DND-41 (cell line): ENCODE results near the gene GNB1L.

Experiments used
- ATAC-seq: fragments of 200-7000 bp; cut with Tn5 transposase; 3 replicates; pipeline ENCODE4 v1.9.1; 2021; ENCODE audit warnings: low read depth; ENCODE audit not compliant: insufficient read depth
- DNase-seq: peaks from one replicate; pipeline ENCODE4 v3.0.0-alpha.2; 2020
- H2AFZ ChIP-seq: 2 replicates; pipeline ENCODE4 v1.6.0; 2012; ENCODE audit warnings: low read depth, low read length
- H3K27ac ChIP-seq: 2 replicates; pipeline ENCODE4 v1.5.1; 2012; ENCODE audit warnings: low read length, inconsistent platforms
- H3K27me3 ChIP-seq: fragments of 200-600 bp; sonication (generic); 2 replicates; pipeline ENCODE4 v1.6.0; 2012; ENCODE audit warnings: low read length, mild to moderate bottlenecking, inconsistent platforms; ENCODE audit not compliant: insufficient read depth, poor library complexity
- H3K36me3 ChIP-seq: 2 replicates; pipeline ENCODE4 v1.5.1; 2012; ENCODE audit warnings: low read length, inconsistent platforms; ENCODE audit not compliant: insufficient read depth
- H3K4me1 ChIP-seq: 2 replicates; pipeline ENCODE4 v1.5.1; 2012; ENCODE audit warnings: mild to moderate bottlenecking, low read length; ENCODE audit not compliant: insufficient read depth
- H3K4me2 ChIP-seq: 2 replicates; pipeline ENCODE4 v1.6.0; 2012; ENCODE audit warnings: mild to moderate bottlenecking, moderate library complexity, low read length, inconsistent platforms; ENCODE audit not compliant: insufficient read depth
- H3K4me3 ChIP-seq, 2 experiments: fragments of 200-600 bp in 1 of 2; shearing (Covaris generic) in 1 of 2; 2 replicates each; pipeline ENCODE4 v1.5.1; 2012 to 2016; ENCODE audit warnings: inconsistent platforms in 2 of 2, low read length in 2 of 2, mild to moderate bottlenecking in 2 of 2, low read depth in 1 of 2, moderate library complexity in 1 of 2
- H3K79me2 ChIP-seq: 2 replicates; pipeline ENCODE4 v1.6.0; 2012; ENCODE audit warnings: low read length, inconsistent platforms; ENCODE audit not compliant: insufficient read depth
- H3K9ac ChIP-seq: 2 replicates; pipeline ENCODE4 v1.6.0; 2012; ENCODE audit warnings: low read depth, mild to moderate bottlenecking, inconsistent platforms, low read length, moderate library complexity
- H3K9me3 ChIP-seq: 2 replicates; pipeline ENCODE4 v1.5.1; 2012; ENCODE audit warnings: low read length, moderate library complexity, mild to moderate bottlenecking, inconsistent platforms; ENCODE audit not compliant: insufficient read depth, severe bottlenecking
- H4K20me1 ChIP-seq: 2 replicates; pipeline ENCODE4 v1.6.0; 2012; ENCODE audit warnings: low read length; ENCODE audit not compliant: insufficient read depth
- EZH2 ChIP-seq: IDR thresholded peaks from 3 replicates; pipeline ENCODE4 v1.6.1; 2012; ENCODE audit warnings: borderline replicate concordance, low read depth, mild to moderate bottlenecking, moderate library complexity, low read length, inconsistent platforms; ENCODE audit not compliant: severe bottlenecking
- TF ChIP-seq, protein P1 (sequence below): IDR thresholded peaks from 2 replicates; pipeline ENCODE4 v1.5.1; 2012; ENCODE audit warnings: borderline replicate concordance, low read length, moderate library complexity, mild to moderate bottlenecking; ENCODE audit not compliant: poor library complexity, severe bottlenecking; ENCODE audit errors: extremely low read depth

GNB1L gene

DNA sequence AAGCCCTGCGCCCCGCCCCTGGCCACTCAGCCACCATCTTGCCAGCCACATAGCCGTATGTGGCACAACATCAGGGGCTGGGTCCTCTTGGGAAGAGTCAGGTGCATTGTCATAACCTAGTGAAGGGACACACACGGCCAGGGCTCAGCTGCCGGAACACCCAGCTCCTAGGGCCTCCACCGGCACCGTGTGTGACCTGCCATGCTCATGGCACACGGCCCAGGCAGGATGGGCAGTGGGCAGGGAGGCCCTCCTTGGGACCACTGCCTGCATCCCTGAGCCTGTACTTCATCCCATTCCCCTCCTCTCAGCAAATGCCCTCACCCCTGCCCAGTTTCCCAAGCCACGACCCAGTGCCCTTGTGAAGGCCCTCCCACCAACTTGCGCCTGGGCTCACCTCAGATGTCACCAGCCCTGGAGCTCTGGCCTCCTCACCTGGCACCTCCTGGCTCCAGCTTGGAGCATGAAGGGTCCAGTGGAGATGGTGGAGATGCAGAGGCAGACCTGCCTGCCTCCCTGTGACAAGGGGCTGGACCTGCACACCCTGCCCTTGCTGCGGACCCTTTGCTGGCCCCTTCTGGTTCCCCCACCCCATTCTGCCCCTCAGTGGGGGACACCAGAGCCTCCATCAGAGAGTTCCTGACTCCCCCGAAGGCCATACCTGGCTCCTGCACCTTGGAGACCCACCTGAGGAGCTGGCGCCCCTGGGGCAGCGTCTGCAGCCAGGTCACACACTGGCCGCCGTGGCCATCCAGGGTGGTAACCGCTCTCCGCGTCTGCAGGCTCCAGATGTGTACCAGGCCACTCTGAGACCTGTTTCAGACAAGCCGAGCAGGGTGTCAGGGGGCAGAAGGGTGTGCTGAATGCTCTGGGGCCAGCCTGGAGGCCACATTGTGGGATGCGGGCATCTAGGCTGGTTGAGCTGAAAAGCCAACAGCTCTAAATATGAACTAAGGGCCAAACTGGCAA is 34.5 kb downstream of the GNB1L start:
- H3K4me2 ChIP-seq, result no peak overlapping the region
- H3K9me3 ChIP-seq, result no peaks in the 10 kb centered on the region
- H3K4me1 ChIP-seq, result no peaks in the 10 kb centered on the region
- TF ChIP-seq, protein P1, sequence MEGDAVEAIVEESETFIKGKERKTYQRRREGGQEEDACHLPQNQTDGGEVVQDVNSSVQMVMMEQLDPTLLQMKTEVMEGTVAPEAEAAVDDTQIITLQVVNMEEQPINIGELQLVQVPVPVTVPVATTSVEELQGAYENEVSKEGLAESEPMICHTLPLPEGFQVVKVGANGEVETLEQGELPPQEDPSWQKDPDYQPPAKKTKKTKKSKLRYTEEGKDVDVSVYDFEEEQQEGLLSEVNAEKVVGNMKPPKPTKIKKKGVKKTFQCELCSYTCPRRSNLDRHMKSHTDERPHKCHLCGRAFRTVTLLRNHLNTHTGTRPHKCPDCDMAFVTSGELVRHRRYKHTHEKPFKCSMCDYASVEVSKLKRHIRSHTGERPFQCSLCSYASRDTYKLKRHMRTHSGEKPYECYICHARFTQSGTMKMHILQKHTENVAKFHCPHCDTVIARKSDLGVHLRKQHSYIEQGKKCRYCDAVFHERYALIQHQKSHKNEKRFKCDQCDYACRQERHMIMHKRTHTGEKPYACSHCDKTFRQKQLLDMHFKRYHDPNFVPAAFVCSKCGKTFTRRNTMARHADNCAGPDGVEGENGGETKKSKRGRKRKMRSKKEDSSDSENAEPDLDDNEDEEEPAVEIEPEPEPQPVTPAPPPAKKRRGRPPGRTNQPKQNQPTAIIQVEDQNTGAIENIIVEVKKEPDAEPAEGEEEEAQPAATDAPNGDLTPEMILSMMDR, result no peak
- no peak for TF ChIP-seq EZH2
- H3K27me3 ChIP-seq, result no peaks in the 10 kb centered on the region
- no peak overlapping the region for H2AFZ ChIP-seq
- H3K79me2 ChIP-seq, result peaks cover 21% of the 10 kb centered on the region
- H3K4me3 ChIP-seq, result no peak overlapping the region
- no peak overlapping the region for H3K9ac ChIP-seq
- no peak overlapping the region for H3K27ac ChIP-seq
- H4K20me1 ChIP-seq, result peaks cover 47% of the 10 kb centered on the region
- ATAC-seq (no peak), DNase-seq (peak; percentile 2)
- H3K36me3 ChIP-seq, result peaks cover 46% of the 10 kb centered on the region

DNA sequence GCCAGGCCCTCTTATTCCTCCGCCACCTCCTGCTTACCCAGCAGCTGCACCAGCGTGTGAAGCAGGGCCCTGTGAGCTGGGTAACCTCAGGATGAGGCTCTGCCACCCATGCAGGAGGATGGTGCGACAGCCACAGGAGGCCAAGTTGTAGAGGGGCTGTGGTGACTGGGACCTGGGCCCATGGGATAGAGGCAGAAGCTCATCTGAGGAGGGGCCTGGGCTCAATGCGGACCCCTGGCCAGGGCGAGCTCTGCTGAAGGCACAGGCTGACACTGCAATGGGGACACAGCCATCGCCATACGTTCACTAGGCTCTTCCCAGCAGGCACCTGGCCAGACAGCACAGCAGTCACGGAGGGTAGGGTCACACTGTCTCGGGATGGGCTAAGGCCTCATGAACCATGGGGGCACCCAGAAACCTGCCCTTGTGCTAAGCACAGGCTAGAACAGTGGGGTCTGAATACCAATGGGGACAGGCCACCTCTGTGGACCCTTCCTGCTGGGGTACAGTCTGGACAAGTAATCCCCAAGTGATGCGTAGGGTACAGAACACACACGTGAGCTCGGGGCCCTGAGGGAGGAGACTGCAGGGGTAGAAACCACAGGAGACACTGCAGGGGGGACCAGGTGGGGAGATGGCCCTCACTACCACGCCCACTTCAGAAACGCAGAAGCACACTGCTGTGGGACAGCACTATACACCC is 35.3 kb downstream of the GNB1L start:
- DNase-seq (peak; percentile 1), ATAC-seq (no peak)
- H3K79me2 ChIP-seq, result peaks cover 14% of the 10 kb centered on the region
- no peak overlapping the region for H3K4me2 ChIP-seq
- TF ChIP-seq EZH2, result no peak
- TF ChIP-seq, protein P1, result no peak
- H3K4me1 ChIP-seq, result no peaks in the 10 kb centered on the region
- no peak overlapping the region for H2AFZ ChIP-seq
- peak overlapping the region; percentile 49 for H3K27ac ChIP-seq
- no peaks in the 10 kb centered on the region for H3K27me3 ChIP-seq
- H3K9me3 ChIP-seq, result no peaks in the 10 kb centered on the region
- peaks cover 54% of the 10 kb centered on the region for H3K36me3 ChIP-seq
- no peak overlapping the region for H3K4me3 ChIP-seq
- peaks cover 40% of the 10 kb centered on the region for H4K20me1 ChIP-seq
- no peak overlapping the region for H3K9ac ChIP-seq

DNA sequence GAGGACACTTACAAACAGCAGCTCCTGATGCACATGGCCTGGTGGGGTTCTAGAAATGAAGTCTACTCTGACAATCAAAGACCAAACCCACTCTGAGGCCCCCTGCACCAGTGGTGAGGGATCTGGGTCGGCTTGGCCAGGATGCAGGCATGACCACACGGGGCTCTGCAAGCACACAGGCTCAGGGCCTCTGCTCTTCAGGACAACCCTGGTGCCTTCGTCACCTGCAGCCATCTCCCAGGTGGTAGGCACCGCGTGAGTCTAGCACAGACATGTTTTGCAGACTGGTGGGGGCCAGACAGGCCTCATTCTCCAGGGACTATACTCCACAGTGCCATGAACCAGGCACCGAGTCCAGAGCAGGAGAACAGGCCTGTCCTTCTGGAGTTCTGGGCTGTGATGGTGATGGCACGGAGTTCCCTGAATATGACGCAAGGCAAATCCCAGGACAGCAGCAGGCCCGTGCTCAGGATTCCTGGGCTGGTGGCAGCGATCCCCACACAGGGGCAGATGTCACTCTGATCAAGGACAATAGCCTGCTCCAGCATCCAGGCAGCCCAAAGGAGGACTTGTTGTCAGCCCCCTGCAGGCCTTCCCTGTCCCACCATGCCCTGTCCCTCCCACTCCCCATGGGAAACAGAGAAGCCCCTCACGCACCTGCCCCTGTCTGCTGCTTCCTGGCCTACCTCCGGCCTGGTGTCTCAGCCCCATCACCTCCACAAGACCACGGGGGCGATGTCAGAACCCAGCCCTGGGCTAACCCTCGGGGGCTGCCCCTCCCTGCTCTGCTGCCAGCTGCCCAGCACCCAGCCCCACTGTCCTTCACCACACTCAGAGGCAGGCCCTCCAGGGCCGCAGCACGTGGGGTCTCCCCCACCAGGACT is 36.1 kb downstream of the GNB1L start:
- H3K36me3 ChIP-seq, result peaks cover 58% of the 10 kb centered on the region
- TF ChIP-seq EZH2, result no peak
- TF ChIP-seq, protein P1, result no peak
- ATAC-seq (no peak), DNase-seq (peak; percentile 2)
- H3K27ac ChIP-seq, result peak overlapping the region; percentile 49
- no peak overlapping the region for H3K4me2 ChIP-seq
- H2AFZ ChIP-seq, result no peak overlapping the region
- H3K4me3 ChIP-seq, result no peak overlapping the region
- peaks cover 36% of the 10 kb centered on the region for H4K20me1 ChIP-seq
- no peaks in the 10 kb centered on the region for H3K4me1 ChIP-seq
- H3K27me3 ChIP-seq, result no peaks in the 10 kb centered on the region
- H3K79me2 ChIP-seq, result peaks cover 7% of the 10 kb centered on the region
- H3K9ac ChIP-seq, result no peak overlapping the region
- H3K9me3 ChIP-seq, result no peaks in the 10 kb centered on the region
